Stimulated activated CD4-positive, alpha-beta T cell treated with anti-CD3 and anti-CD28 coated beads, Interleukin-4, amount 100 ng/mL, for 48 hours (primary cell): Measurements from ENCODE around the gene HSBP1.

ENCODE experiments used
- DNase-seq, 2 donors: peaks; one replicate each; pipeline ENCODE4 v3.0.0-alpha.2; 2020; ENCODE audit warnings: low read depth in 2 of 2

HSBP1 gene

GRCh38 chr16:83839561-83839960 is 31.8 kb downstream of the HSBP1 start:
- DNase-seq: no peak

GRCh38 chr16:83840060-83840617 is 32.4 kb downstream of the HSBP1 start:
- no peak for DNase-seq

- no peak for DNase-seq
Measured at GRCh38 chr16:83842291-83842690, 34.5 kb downstream of the HSBP1 start.

- no peak for DNase-seq
Measured at GRCh38 chr16:83842756-83843507, 35.2 kb downstream of the HSBP1 start.

GRCh38 chr16:83843657-83844056 is 35.9 kb downstream of the HSBP1 start:
- DNase-seq: no peak

- DNase-seq: no peak
Measured at GRCh38 chr16:83845263-83845662, 37.5 kb downstream of the HSBP1 start.

GRCh38 chr16:83847371-83848225 is 39.8 kb downstream of the HSBP1 start:
- DNase-seq: no peak

GRCh38 chr16:83849421-83849820 is 41.6 kb downstream of the HSBP1 start:
- no peak for DNase-seq

- no peak for DNase-seq
Measured at GRCh38 chr16:83850947-83851346, 43.2 kb downstream of the HSBP1 start.

GRCh38 chr16:83851473-83851872 is 43.7 kb downstream of the HSBP1 start:
- no peak for DNase-seq

- DNase-seq: no peak
Measured at GRCh38 chr16:83852774-83853173, 45.0 kb downstream of the HSBP1 start.

GRCh38 chr16:83853834-83854233 is 46.1 kb downstream of the HSBP1 start:
- no peak for DNase-seq

GRCh38 chr16:83854420-83854819 is 46.6 kb downstream of the HSBP1 start:
- no peak for DNase-seq

GRCh38 chr16:83856792-83857191 is 49.0 kb downstream of the HSBP1 start:
- DNase-seq: no peak

- no peak for DNase-seq
Measured at GRCh38 chr16:83859265-83859664, 51.5 kb downstream of the HSBP1 start.

GRCh38 chr16:83862661-83863060 is 54.9 kb downstream of the HSBP1 start:
- no peak for DNase-seq

- no peak for DNase-seq
Measured at GRCh38 chr16:83863682-83864081, 55.9 kb downstream of the HSBP1 start.
